Activated CD8-positive, alpha-beta memory T cell treated with anti-CD3 and anti-CD28 coated beads, Interleukin-2, amount 10 ng/mL, durations not matched to agents 7 days and 5 days (primary cell): ENCODE results near the gene AOPEP. TPM values are rescaled to one million over a fixed set of nuclear protein-coding genes. Genes with fewer than 3 reads are reported as not detected.

ENCODE experiments used
- ATAC-seq: fragments of 150-1000 bp; cut with Tn5 transposase; one replicate; pipeline ENCODE4 v1.10.0; 2021; ENCODE audit warnings: moderate library complexity
- CTCF ChIA-PET: fragments of 350-600 bp; sonication (Branson Sonifier 250); formaldehyde crosslinking; loops from one replicate; lab custom pipeline; 2021; ENCODE audit warnings: antibody characterized with exemption; lab: Charles Lee
- DNase-seq: peaks from one replicate; pipeline ENCODE4 v3.0.0-alpha.2; 2020
- H3K27ac Mint-ChIP-seq: one replicate; pipeline ENCODE4 v1.8.0; 2021; ENCODE audit warnings: mild to moderate bottlenecking, mixed read lengths
- H3K27me3 Mint-ChIP-seq: one replicate; pipeline ENCODE4 v1.8.0; 2021; ENCODE audit warnings: mixed read lengths
- H3K36me3 Mint-ChIP-seq: one replicate; pipeline ENCODE4 v1.8.0; 2021; ENCODE audit warnings: mild to moderate bottlenecking, mixed read lengths
- H3K4me1 Mint-ChIP-seq: one replicate; pipeline ENCODE4 v1.8.0; 2021; ENCODE audit warnings: mixed read lengths
- H3K4me3 Mint-ChIP-seq: one replicate; pipeline ENCODE4 v1.8.0; 2021; ENCODE audit warnings: mild to moderate bottlenecking, moderate library complexity, mixed read lengths
- H3K9me3 Mint-ChIP-seq: one replicate; pipeline ENCODE4 v1.8.0; 2022; ENCODE audit warnings: low read depth, mixed read lengths
- total RNA-seq, 2 experiments: library from RNA; stranded (reverse); gene quantifications; one replicate each; pipeline ENCODE4 v1.2.3, GENCODE V29; 2021

AOPEP gene
- total RNA-seq, 2 experiments from 2014 or later = 9.8 to 13.7 TPM

- H3K27me3 Mint-ChIP-seq = peaks cover 23% of the 10 kb centered on the region
- H3K27ac Mint-ChIP-seq = no peak overlapping the region
- DNase-seq (no peak), ATAC-seq (no peak)
- no peaks in the 10 kb centered on the region for H3K36me3 Mint-ChIP-seq
- CTCF ChIA-PET = no interaction called here
- no peaks in the 10 kb centered on the region for H3K4me1 Mint-ChIP-seq
- no peaks in the 10 kb centered on the region for H3K9me3 Mint-ChIP-seq
- H3K4me3 Mint-ChIP-seq = no peak overlapping the region
These were observed 270.1 kb downstream of the AOPEP start for GRCh38 chr9:94996641-94997040.

GRCh38 chr9:94997727-94998126 is 271.2 kb downstream of the AOPEP start:
- DNase-seq (no peak), ATAC-seq (no peak)
- CTCF ChIA-PET = no interaction called here
- H3K36me3 Mint-ChIP-seq = no peaks in the 10 kb centered on the region
- H3K4me3 Mint-ChIP-seq = no peak overlapping the region
- no peaks in the 10 kb centered on the region for H3K4me1 Mint-ChIP-seq
- peaks cover 27% of the 10 kb centered on the region for H3K27me3 Mint-ChIP-seq
- H3K9me3 Mint-ChIP-seq = no peaks in the 10 kb centered on the region
- H3K27ac Mint-ChIP-seq = no peak overlapping the region

GRCh38 chr9:94999832-95000231 is 273.3 kb downstream of the AOPEP start:
- Mint-ChIP-seq H3K9me3 (no peaks in the 10 kb centered on the region), H3K27me3 (peaks cover 39% of the 10 kb centered on the region), H3K36me3 (peaks cover 1% of the 10 kb centered on the region), H3K4me1 (peaks cover 6% of the 10 kb centered on the region), H3K4me3 (no peak overlapping the region), H3K27ac (no peak overlapping the region)
- CTCF ChIA-PET = no interaction called here
- DNase-seq = no peak
- no peak for ATAC-seq

- Mint-ChIP-seq H3K27me3 (peaks cover 44% of the 10 kb centered on the region), H3K9me3 (no peaks in the 10 kb centered on the region), H3K27ac (no peak overlapping the region), H3K4me1 (peaks cover 8% of the 10 kb centered on the region), H3K36me3 (peaks cover 1% of the 10 kb centered on the region), H3K4me3 (no peak overlapping the region)
- ATAC-seq (no peak), DNase-seq (no peak)
- CTCF ChIA-PET = no interaction called here
These were observed 274.3 kb downstream of the AOPEP start for GRCh38 chr9:95000821-95001220.

- H3K27ac Mint-ChIP-seq = no peak overlapping the region
- H3K27me3 Mint-ChIP-seq = peaks cover 53% of the 10 kb centered on the region
- H3K4me3 Mint-ChIP-seq = no peak overlapping the region
- no peak for DNase-seq
- no peak for ATAC-seq
- peaks cover 10% of the 10 kb centered on the region for H3K4me1 Mint-ChIP-seq
- H3K36me3 Mint-ChIP-seq = peaks cover 1% of the 10 kb centered on the region
- H3K9me3 Mint-ChIP-seq = no peaks in the 10 kb centered on the region
- CTCF ChIA-PET = interaction anchor here (1.3 kb wide), 1 partner anchor 126 kb away, joined by 3 read pairs; no protein-coding TSS in a partner anchor
These were observed 275.2 kb downstream of the AOPEP start for GRCh38 chr9:95001720-95002119.

DNA sequence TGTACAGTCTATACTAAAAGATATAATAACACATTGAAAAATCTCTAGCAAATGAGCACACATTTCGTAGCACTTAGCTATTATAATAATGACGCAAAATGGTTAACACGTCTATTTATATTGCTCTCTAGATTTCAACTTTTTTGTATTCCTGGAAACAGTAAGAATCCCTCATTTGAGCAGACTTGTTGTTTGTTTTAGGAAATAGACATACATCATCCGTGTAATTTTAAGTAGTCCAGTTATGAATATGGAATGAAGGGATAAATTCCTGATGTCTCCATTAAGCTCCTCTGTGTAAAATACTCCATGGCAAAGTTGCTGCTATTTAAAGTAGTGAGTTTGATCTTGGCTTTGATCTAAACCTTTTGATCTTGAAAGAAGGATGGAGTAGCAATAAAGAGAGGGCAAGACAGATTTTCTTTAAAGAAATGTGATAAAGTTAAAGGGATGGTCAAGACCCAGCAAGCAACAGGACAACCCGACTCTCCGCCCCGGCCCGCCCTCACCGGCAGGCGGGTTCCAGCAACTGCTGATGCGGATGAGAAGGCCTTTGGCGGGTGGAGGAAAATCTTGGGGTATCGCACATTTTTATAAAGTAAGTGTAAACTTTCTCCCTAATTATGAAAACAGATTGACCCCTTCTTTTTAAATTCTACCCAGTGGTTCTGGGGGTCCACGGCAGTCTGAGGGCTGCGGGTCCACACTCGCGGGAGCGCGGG is 277.4 kb downstream of the AOPEP start:
- H3K4me3 Mint-ChIP-seq = peak overlapping the region; percentile 74
- H3K27me3 Mint-ChIP-seq = peaks cover 56% of the 10 kb centered on the region
- peaks cover 3% of the 10 kb centered on the region for H3K36me3 Mint-ChIP-seq
- CTCF ChIA-PET = no interaction called here
- H3K27ac Mint-ChIP-seq = no peak overlapping the region
- DNase-seq (no peak), ATAC-seq (no peak)
- H3K4me1 Mint-ChIP-seq = peaks cover 16% of the 10 kb centered on the region
- H3K9me3 Mint-ChIP-seq = no peaks in the 10 kb centered on the region

- H3K4me3 Mint-ChIP-seq = peak overlapping the region; percentile 74
- DNase-seq (no peak), ATAC-seq (peak; percentile 83)
- H3K27ac Mint-ChIP-seq = no peak overlapping the region
- H3K4me1 Mint-ChIP-seq = peaks cover 16% of the 10 kb centered on the region
- H3K9me3 Mint-ChIP-seq = no peaks in the 10 kb centered on the region
- H3K27me3 Mint-ChIP-seq = peaks cover 50% of the 10 kb centered on the region
- H3K36me3 Mint-ChIP-seq = peaks cover 3% of the 10 kb centered on the region
- CTCF ChIA-PET = no interaction called here
These were observed 278.1 kb downstream of the AOPEP start for GRCh38 chr9:95004411-95005277.

- Mint-ChIP-seq H3K4me1 (peaks cover 16% of the 10 kb centered on the region), H3K4me3 (peak overlapping the region; percentile 66), H3K27me3 (peaks cover 46% of the 10 kb centered on the region), H3K9me3 (no peaks in the 10 kb centered on the region), H3K36me3 (peaks cover 3% of the 10 kb centered on the region), H3K27ac (peak overlapping the region; percentile 52)
- ATAC-seq = no peak
- CTCF ChIA-PET = no interaction called here
- no peak for DNase-seq
These were observed 279.0 kb downstream of the AOPEP start for GRCh38 chr9:95005278-95006143.

GRCh38 chr9:95007226-95007869 is 280.8 kb downstream of the AOPEP start:
- no peak for DNase-seq
- no peak for ATAC-seq
- Mint-ChIP-seq H3K4me1 (peaks cover 16% of the 10 kb centered on the region), H3K4me3 (no peak overlapping the region), H3K9me3 (no peaks in the 10 kb centered on the region), H3K36me3 (peaks cover 3% of the 10 kb centered on the region), H3K27ac (peak overlapping the region; percentile 36), H3K27me3 (peaks cover 37% of the 10 kb centered on the region)
- CTCF ChIA-PET = no interaction called here

DNA sequence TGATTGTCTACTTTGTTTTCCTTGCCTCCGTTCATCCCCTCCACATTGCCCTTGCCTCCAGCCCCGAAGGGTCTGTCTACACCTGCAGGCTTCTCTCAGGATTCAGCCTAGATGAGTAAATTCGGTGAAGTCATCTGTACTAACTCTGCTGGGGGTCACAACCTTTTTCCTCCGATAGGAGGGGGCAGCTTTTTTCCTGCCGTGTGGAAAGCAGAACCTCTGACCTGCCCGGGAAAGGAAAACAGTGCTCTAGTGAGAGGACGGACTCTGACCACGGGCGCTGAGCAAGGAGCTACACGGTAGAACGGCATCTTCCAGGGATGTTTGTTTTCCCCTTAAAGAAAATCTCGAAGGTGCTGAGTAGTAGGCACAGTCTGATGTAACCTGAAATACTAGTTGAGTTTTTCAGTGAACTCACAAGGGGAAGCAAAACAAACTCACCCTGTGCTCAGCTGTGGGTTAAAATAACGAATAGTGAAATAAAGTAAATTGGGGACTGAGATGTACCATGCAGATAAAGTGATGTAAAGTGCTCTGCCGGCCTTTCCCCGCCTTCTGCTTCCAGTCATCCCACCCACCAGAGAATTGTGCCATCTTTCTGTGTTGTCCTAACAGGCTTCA is 281.8 kb downstream of the AOPEP start:
- no peak for DNase-seq
- Mint-ChIP-seq H3K27ac (no peak overlapping the region), H3K4me3 (no peak overlapping the region)

GRCh38 chr9:95009459-95009858 is 283.0 kb downstream of the AOPEP start:
- CTCF ChIA-PET = interaction anchor here (0.9 kb wide), 1 partner anchor 229 kb away, joined by 3 read pairs; no protein-coding TSS in a partner anchor
- DNase-seq = no peak
- H3K27ac Mint-ChIP-seq = no peak overlapping the region
- no peak for ATAC-seq
- H3K36me3 Mint-ChIP-seq = peaks cover 1% of the 10 kb centered on the region
- H3K27me3 Mint-ChIP-seq = peaks cover 21% of the 10 kb centered on the region
- H3K9me3 Mint-ChIP-seq = no peaks in the 10 kb centered on the region
- peaks cover 10% of the 10 kb centered on the region for H3K4me1 Mint-ChIP-seq
- no peak overlapping the region for H3K4me3 Mint-ChIP-seq

More for the DNA sequence above, 281.8 kb downstream of the AOPEP start:
- Mint-ChIP-seq H3K27me3 (peaks cover 28% of the 10 kb centered on the region), H3K9me3 (no peaks in the 10 kb centered on the region), H3K36me3 (peaks cover 3% of the 10 kb centered on the region), H3K4me1 (peaks cover 14% of the 10 kb centered on the region)
- CTCF ChIA-PET = no interaction called here
- no peak for ATAC-seq

GRCh38 chr9:95010431-95010838 is 283.9 kb downstream of the AOPEP start:
- Mint-ChIP-seq H3K4me1 (peaks cover 8% of the 10 kb centered on the region), H3K36me3 (peaks cover 1% of the 10 kb centered on the region), H3K9me3 (no peaks in the 10 kb centered on the region), H3K27me3 (peaks cover 19% of the 10 kb centered on the region), H3K27ac (no peak overlapping the region), H3K4me3 (no peak overlapping the region)
- DNase-seq = no peak
- no peak for ATAC-seq
- CTCF ChIA-PET = no interaction called here
